ENCODE measurements around the gene SAMD4A. TPM values are rescaled to one million over a fixed set of nuclear protein-coding genes. Genes with fewer than 3 reads are reported as not detected.

Gene SAMD4A
- total and polyA plus RNA-seq, 7 experiments from 2014 or later = 0.73 to 5.7 (median 1.7) TPM; not detected in 2

GRCh38 chr14:54686219-54686870 lies 119.4 kb downstream of the SAMD4A start:
- no peaks in the 10 kb centered on the region for H3K4me1 ChIP-seq (ENCODE audit: control insufficient read depth in 2 of 2, insufficient read depth in 2 of 2, low read length in 2 of 2)
- DNase-seq (no peak), ATAC-seq (no peak)
- Mint-ChIP-seq H3K36me3 (no peaks in the 10 kb centered on the region), H3K9me3 (no peaks in the 10 kb centered on the region), H3K27ac (no peak overlapping the region), H3K4me3 (no peak overlapping the region), H3K27me3 (peaks cover 0 to 21% (median 10%) of the 10 kb centered on the region in 5 donors), H3K4me1 (peaks cover 0 to 21% (median 0%) of the 10 kb centered on the region in 7 donors)
- H3K36me3 ChIP-seq (ENCODE audit: control insufficient read depth in 2 of 3, insufficient read depth in 3 of 3, low read length in 3 of 3) = no peaks in the 10 kb centered on the region
- no peaks in the 10 kb centered on the region for H3K9me3 ChIP-seq (ENCODE audit: control insufficient read depth in 2 of 3, low read length in 3 of 3)
- CTCF ChIA-PET = no interaction called here
- H3K27me3 ChIP-seq (ENCODE audit: control insufficient read depth in 2 of 2, insufficient read depth in 2 of 2, low read length in 2 of 2) = no peaks in the 10 kb centered on the region
- POLR2A ChIA-PET = no interaction called here
- intact Hi-C loops (cut with micrococcal nuclease) = no loop called here
- H3K27ac ChIP-seq (ENCODE audit: low read depth, low read length) = no peak overlapping the region
- no peak overlapping the region for H3K4me3 ChIP-seq (ENCODE audit: low read length)

- ChIA-PET CTCF (no interaction called here), POLR2A (no interaction called here)
These were observed 120.2 kb downstream of the SAMD4A start for GRCh38 chr14:54686871-54687749.

GRCh38 chr14:54687750-54688119 lies 120.8 kb downstream of the SAMD4A start:
- Mint-ChIP-seq H3K4me1 (peaks cover 0 to 29% (median 0%) of the 10 kb centered on the region in 7 donors), H3K4me3 (no peak overlapping the region), H3K27me3 (peaks cover 0 to 21% (median 10%) of the 10 kb centered on the region in 5 donors), H3K9me3 (no peaks in the 10 kb centered on the region), H3K27ac (no peak overlapping the region), H3K36me3 (no peaks in the 10 kb centered on the region)
- Histone ChIP-seq H3K36me3 (ENCODE audit: control insufficient read depth in 2 of 3, insufficient read depth in 3 of 3, low read length in 3 of 3) (no peaks in the 10 kb centered on the region), H3K27me3 (ENCODE audit: control insufficient read depth in 2 of 2, insufficient read depth in 2 of 2, low read length in 2 of 2) (no peaks in the 10 kb centered on the region), H3K9me3 (ENCODE audit: control insufficient read depth in 2 of 3, low read length in 3 of 3) (no peaks in the 10 kb centered on the region), H3K27ac (ENCODE audit: low read depth, low read length) (no peak overlapping the region), H3K4me1 (ENCODE audit: control insufficient read depth in 2 of 2, insufficient read depth in 2 of 2, low read length in 2 of 2) (no peaks in the 10 kb centered on the region), H3K4me3 (ENCODE audit: low read length) (no peak overlapping the region)
- ChIA-PET POLR2A (no interaction called here), CTCF (no interaction called here)
- ATAC-seq = no peak
- intact Hi-C loops (cut with micrococcal nuclease) = no loop called here
- no peak for DNase-seq

More at GRCh38 chr14:54686871-54687749, 120.2 kb downstream of the SAMD4A start:
- Mint-ChIP-seq H3K9me3 (no peaks in the 10 kb centered on the region), H3K27ac (no peak overlapping the region), H3K36me3 (no peaks in the 10 kb centered on the region), H3K27me3 (peaks cover 0 to 21% (median 10%) of the 10 kb centered on the region in 5 donors), H3K4me3 (no peak overlapping the region), H3K4me1 (peaks cover 0 to 26% (median 0%) of the 10 kb centered on the region in 7 donors)
- Histone ChIP-seq H3K4me3 (ENCODE audit: low read length) (no peak overlapping the region), H3K27ac (ENCODE audit: low read depth, low read length) (no peak overlapping the region), H3K36me3 (ENCODE audit: control insufficient read depth in 2 of 3, insufficient read depth in 3 of 3, low read length in 3 of 3) (no peaks in the 10 kb centered on the region), H3K27me3 (ENCODE audit: control insufficient read depth in 2 of 2, insufficient read depth in 2 of 2, low read length in 2 of 2) (no peaks in the 10 kb centered on the region), H3K9me3 (ENCODE audit: control insufficient read depth in 2 of 3, low read length in 3 of 3) (no peaks in the 10 kb centered on the region), H3K4me1 (ENCODE audit: control insufficient read depth in 2 of 2, insufficient read depth in 2 of 2, low read length in 2 of 2) (no peaks in the 10 kb centered on the region)
- intact Hi-C loops (cut with micrococcal nuclease) = no loop called here
- no peak for ATAC-seq
- DNase-seq = no peak

GRCh38 chr14:54688229-54688628 lies 121.3 kb downstream of the SAMD4A start:
- Mint-ChIP-seq H3K36me3 (no peaks in the 10 kb centered on the region), H3K27ac (no peak overlapping the region), H3K9me3 (no peaks in the 10 kb centered on the region), H3K4me1 (peaks cover 0 to 29% (median 0%) of the 10 kb centered on the region in 7 donors), H3K27me3 (peaks cover 0 to 23% (median 12%) of the 10 kb centered on the region in 5 donors), H3K4me3 (no peak overlapping the region)
- ATAC-seq (no peak), DNase-seq (no peak)
- Histone ChIP-seq H3K4me1 (ENCODE audit: control insufficient read depth in 2 of 2, insufficient read depth in 2 of 2, low read length in 2 of 2) (no peaks in the 10 kb centered on the region), H3K9me3 (ENCODE audit: control insufficient read depth in 2 of 3, low read length in 3 of 3) (no peaks in the 10 kb centered on the region), H3K36me3 (ENCODE audit: control insufficient read depth in 2 of 3, insufficient read depth in 3 of 3, low read length in 3 of 3) (no peaks in the 10 kb centered on the region), H3K27me3 (ENCODE audit: control insufficient read depth in 2 of 2, insufficient read depth in 2 of 2, low read length in 2 of 2) (no peaks in the 10 kb centered on the region), H3K27ac (ENCODE audit: low read depth, low read length) (no peak overlapping the region), H3K4me3 (ENCODE audit: low read length) (no peak overlapping the region)
- intact Hi-C loops (cut with micrococcal nuclease) = no loop called here
- ChIA-PET POLR2A (no interaction called here), CTCF (no interaction called here)

GRCh38 chr14:54689928-54690327 lies 123.0 kb downstream of the SAMD4A start:
- no peak overlapping the region for H3K4me3 ChIP-seq (ENCODE audit: low read length)
- Mint-ChIP-seq H3K27ac (peak overlapping the region in 1 of 9 donors; percentile 37), H3K4me3 (no peak overlapping the region), H3K4me1 (peaks cover 0 to 26% (median 0%) of the 10 kb centered on the region in 7 donors), H3K27me3 (peaks cover 11 to 35% (median 23%) of the 10 kb centered on the region in 5 donors), H3K36me3 (peaks cover 0 to 4% (median 0%) of the 10 kb centered on the region in 5 donors), H3K9me3 (no peaks in the 10 kb centered on the region)
- intact Hi-C loops (cut with micrococcal nuclease) = loop anchor here in 1 of 2 donors (5.0 kb wide), 3 partner anchors 52 to 82 kb away; no protein-coding TSS in a partner anchor
- no peaks in the 10 kb centered on the region for H3K27me3 ChIP-seq (ENCODE audit: control insufficient read depth in 2 of 2, insufficient read depth in 2 of 2, low read length in 2 of 2)
- H3K9me3 ChIP-seq (ENCODE audit: control insufficient read depth in 2 of 3, low read length in 3 of 3) = no peaks in the 10 kb centered on the region
- POLR2A ChIA-PET = no interaction called here
- DNase-seq (no peak), ATAC-seq (no peak)
- no peaks in the 10 kb centered on the region for H3K36me3 ChIP-seq (ENCODE audit: control insufficient read depth in 2 of 3, insufficient read depth in 3 of 3, low read length in 3 of 3)
- H3K4me1 ChIP-seq (ENCODE audit: control insufficient read depth in 2 of 2, insufficient read depth in 2 of 2, low read length in 2 of 2) = no peaks in the 10 kb centered on the region
- CTCF ChIA-PET = interaction anchor here (2.1 kb wide), 1 partner anchor 126 kb away, joined by 7 read pairs; no protein-coding TSS in a partner anchor
- H3K27ac ChIP-seq (ENCODE audit: low read depth, low read length) = no peak overlapping the region

GRCh38 chr14:54690887-54691286 lies 124.0 kb downstream of the SAMD4A start:
- Mint-ChIP-seq H3K36me3 (peaks cover 0 to 4% (median 0%) of the 10 kb centered on the region in 5 donors), H3K27me3 (peaks cover 11 to 33% (median 23%) of the 10 kb centered on the region in 5 donors), H3K27ac (peak overlapping the region in 1 of 9 donors; percentile 7), H3K4me3 (no peak overlapping the region), H3K9me3 (no peaks in the 10 kb centered on the region), H3K4me1 (peaks cover 0 to 19% (median 0%) of the 10 kb centered on the region in 7 donors)
- ATAC-seq (no peak), DNase-seq (no peak)
- no peaks in the 10 kb centered on the region for H3K27me3 ChIP-seq (ENCODE audit: control insufficient read depth in 2 of 2, insufficient read depth in 2 of 2, low read length in 2 of 2)
- CTCF ChIA-PET = interaction anchor here (2.1 kb wide), 1 partner anchor 127 kb away, joined by 7 read pairs; no protein-coding TSS in a partner anchor
- H3K9me3 ChIP-seq (ENCODE audit: control insufficient read depth in 2 of 3, low read length in 3 of 3) = no peaks in the 10 kb centered on the region
- POLR2A ChIA-PET = no interaction called here
- intact Hi-C loops (cut with micrococcal nuclease) = loop anchor here (1.0 to 5.0 kb wide), 4 partner anchors 51 to 127 kb away; no protein-coding TSS in a partner anchor
- no peaks in the 10 kb centered on the region for H3K4me1 ChIP-seq (ENCODE audit: control insufficient read depth in 2 of 2, insufficient read depth in 2 of 2, low read length in 2 of 2)
- H3K36me3 ChIP-seq (ENCODE audit: control insufficient read depth in 2 of 3, insufficient read depth in 3 of 3, low read length in 3 of 3) = no peaks in the 10 kb centered on the region
- no peak overlapping the region for H3K4me3 ChIP-seq (ENCODE audit: low read length)
- no peak overlapping the region for H3K27ac ChIP-seq (ENCODE audit: low read depth, low read length)
